NCI-H146 treated with DMSO at 0.1 percent for 48 hours (cell line): ENCODE measurements around the gene CPED1.
"Not testable (repeated sequence)": the region's sequence is repeated elsewhere in the genome, so short reads cannot be mapped to it uniquely, and the experiment has no call there.

Experiments
- DNase-seq: peaks from one replicate; lab custom pipeline; 2025; ENCODE audit not compliant: unreplicated experiment; lab: John Stamatoyannopoulos, UW

Gene CPED1

DNA sequence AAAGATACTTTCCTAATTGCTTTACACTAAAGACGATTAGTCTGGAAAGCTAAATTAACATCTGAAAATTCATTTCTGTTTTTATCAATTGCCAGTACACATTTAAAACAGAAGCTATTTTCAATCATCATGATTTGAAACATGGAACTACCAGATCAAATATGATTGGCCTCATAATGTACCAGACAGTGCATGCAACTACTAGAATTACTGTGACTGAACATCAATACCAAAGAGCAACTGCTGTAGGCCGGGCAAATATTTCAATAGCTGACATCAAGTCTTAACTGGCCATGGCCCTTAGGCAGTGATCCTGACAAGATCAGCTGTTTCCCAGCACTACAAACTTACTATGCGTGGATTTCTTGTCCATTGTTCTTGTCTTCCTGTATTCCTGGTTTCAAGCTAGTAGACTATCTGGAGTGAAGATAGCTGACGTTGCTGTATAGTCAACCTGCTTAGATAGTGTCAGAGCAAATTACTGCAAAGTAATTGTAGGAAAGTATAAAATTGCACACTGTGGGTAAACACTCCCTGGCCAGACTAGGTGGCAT is 318.6 kb downstream of the CPED1 start:
- no peak for DNase-seq

DNA sequence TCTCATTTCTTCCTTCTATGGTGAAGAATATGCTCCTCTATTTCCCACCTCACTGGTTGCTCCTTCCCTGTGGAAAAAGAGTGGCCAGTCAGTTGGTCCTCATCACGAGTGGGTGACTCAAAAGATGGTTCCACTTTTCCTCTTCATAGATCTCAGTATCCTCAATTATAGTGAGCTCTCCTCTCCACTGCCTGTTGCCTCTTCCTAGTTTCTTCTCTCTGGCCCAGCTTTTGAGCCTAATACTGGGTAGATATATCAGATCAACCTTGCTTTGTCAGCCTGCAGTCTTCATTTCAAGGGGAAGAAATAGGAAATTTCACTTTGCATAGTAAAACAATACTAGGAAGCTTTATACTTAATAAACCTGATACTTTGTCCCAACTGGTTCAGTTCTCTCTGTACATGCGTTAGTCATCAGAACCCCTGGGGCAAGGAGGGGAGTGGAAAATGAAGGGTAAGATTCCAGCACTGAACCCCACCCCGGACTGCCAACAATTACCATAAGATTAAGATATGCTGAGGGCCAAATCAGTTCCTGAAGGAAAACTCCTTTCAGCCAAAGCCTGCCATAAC is 324.8 kb downstream of the CPED1 start:
- no peak for DNase-seq

- no peak for DNase-seq
Measured at GRCh38 chr7:121313793-121314676, 325.5 kb downstream of the CPED1 start.

DNA sequence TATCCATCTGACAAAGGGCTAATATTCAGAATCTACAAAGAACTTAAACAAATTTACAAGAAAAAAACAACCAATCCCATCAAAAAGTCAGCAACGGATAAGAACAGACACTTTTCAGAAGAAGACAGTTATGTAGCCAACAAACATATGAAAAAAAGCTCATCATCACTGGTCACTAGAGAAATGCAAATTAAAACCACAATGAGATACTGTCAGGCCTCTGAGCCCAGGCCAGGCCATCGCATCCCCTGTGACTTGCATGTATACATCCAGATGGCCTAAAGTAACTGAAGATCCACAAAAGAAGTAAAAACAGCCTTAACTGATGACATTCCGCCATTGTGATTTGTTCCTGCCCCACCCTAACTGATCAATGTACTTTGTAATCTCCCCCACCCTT is 326.7 kb downstream of the CPED1 start:
- not testable (repeated sequence) for DNase-seq

- peak; percentile 76 for DNase-seq
Measured at GRCh38 chr7:121322460-121322859, 333.9 kb downstream of the CPED1 start.

DNA sequence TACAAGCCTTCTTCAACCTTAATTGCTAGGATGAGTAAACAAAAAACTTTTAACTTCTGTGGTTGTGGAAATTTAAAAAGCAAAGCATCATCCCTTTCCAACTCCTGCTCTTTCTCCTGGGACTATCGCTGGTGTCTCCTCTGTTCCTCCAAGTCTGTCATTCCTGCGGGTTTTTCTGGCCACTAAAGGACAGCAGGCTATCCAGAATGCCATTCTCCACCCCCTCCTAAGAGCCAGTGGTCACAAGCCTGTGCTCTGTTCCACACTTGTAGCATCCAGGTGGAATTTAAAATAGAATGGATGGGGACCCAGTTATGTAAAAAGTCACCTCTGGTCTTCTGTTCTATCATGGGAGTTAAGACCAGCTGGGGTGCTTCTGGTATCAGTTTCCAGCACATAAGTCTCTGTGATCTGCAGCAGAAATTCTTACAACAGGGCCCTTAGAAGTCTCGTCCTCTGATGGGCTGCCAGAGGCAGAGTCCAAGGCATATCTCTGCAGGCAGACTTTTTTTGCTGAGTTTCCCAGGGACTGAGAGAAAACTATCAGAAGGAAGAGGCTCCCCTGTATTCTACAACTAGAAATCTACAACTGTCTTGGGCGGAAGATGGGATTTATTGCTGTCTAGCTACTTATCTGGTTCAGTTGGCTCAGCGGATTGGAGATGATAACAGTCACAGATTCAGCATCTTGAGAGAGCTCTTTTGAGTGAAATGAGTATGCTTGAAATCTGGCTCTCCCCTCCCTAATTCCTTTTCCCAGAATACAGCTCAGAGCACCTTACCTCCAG is 335.2 kb downstream of the CPED1 start:
- no peak for DNase-seq

GRCh38 chr7:121327671-121328070 is 339.2 kb downstream of the CPED1 start:
- no peak for DNase-seq

DNA sequence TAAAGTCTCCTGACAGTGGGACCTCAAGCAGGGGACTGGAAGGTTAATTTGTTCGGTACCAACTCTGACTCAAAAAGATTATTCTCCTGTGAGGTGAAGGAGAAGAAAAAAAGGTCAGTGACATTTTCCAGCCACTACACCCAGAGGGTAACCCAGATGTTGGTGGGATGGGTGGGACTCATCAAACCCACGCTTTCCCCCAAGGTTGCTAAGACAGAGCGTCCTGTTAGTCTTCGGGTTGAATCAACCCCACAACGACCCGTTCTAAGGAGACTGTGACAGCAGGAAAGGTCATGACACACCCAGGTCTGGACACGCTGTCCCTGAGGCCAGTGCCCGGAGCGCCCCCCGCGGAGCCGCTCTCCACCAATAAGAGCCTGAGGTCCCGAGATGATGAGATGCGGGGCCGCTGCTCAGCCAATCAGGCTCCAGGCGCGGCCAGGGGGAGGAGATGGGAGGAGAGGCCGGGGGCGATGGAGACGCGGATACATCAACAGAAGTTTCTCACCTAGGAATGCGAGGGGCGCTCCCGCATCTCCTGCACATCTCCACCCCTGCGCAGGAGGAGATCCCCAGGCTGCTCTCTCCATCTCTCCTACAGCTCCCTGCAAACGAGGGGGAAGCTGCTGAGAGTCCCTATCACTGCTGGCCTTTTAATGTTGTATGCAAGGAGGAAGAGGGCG is 340.1 kb downstream of the CPED1 start, which contains the start of gene WNT16:
Gene WNT16 (plus strand): TSS at position 493 of the 683 bp plus-strand sequence. CDS start 293 bp downstream, outside the sequence.
- DNase-seq: no peak

- no peak for DNase-seq
Measured at GRCh38 chr7:121329191-121330052, 340.9 kb downstream of the CPED1 start.

DNA sequence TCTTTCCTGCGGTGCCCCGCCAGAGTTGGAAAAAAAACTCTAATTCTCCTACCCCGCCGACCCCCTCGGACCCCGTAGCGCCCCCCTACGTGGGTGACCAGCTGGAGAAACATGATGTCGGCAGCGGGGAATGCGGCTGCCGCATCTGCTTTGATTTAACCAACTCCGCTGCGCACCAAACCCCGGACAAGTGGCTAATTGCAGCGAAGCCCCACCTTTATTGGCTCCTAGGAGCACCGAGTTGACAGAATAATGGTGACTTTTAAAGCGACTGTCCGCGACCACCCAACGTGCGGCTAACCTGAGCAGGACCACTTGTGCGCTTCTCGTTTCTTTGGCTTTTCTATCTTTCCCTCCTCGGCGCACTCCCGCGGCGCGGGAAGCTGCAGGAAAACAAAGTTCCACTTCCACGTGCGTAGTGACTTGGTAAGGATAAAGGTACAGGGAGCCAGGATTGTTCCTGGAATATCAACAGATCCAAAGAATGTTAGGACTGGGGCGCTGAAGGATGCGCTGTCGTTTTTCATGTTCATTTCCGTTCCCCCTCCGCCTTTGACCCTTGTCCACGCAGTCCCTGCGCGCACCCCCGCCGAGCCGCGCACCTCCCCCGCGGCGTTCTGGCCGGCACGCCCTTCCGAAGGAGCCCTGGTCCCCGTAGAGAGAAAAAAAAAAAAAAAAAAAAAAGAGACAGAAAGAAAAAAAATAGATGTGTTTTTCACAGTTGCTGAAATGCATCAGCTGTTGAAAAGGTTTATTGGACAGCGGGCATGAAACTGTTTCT is 341.7 kb downstream of the CPED1 start:
- peak; percentile 37 for DNase-seq

DNA sequence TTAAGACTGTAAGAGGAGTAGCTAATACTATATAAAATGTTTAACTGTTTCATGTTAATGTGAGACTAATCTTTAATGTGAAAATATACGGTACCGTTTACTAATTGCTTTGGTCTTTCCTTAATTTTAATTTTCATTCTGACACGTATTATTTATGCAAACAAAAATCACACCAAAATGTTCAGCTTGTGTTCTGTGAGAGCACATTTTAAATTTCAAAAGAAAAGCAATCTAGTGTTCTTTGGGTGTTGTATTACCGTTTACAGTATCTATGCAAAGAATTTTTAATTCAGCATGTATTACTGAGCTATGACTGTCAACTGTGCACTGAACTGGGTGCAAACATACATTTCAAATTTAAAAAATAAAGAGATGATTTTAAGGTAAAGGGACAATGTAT is 342.5 kb downstream of the CPED1 start:
- DNase-seq: no peak

DNA sequence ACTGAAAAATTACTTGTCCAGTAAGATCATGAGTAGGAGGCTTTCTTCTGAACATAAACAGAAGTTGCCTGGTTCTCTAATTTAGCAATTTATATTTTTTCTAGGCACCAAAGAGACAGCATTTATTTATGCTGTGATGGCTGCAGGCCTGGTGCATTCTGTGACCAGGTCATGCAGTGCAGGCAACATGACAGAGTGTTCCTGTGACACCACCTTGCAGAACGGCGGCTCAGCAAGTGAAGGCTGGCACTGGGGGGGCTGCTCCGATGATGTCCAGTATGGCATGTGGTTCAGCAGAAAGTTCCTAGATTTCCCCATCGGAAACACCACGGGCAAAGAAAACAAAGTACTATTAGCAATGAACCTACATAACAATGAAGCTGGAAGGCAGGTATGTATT is 343.1 kb downstream of the CPED1 start:
- no peak for DNase-seq

GRCh38 chr7:121334376-121334775 is 345.9 kb downstream of the CPED1 start:
- no peak for DNase-seq

- no peak for DNase-seq
Measured at GRCh38 chr7:121334875-121335648, 346.6 kb downstream of the CPED1 start.

DNA sequence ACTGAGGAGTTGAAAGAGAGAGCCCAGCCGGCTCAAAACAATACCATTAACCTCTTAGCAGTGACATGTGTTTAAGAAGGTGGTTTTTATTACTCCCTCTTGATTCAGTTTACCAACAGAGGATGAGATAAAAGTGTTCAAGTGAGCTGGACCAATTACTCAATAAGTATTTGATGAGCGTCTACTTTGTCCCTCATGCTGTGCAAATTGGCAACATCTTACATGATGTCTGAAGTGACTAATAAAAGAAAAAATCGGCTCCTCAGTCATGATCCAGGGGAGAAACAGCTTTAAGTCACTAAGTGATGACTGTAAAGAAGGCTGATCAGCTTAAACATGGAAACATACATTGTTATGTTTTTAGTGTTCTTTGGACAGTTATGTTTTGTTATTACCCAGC is 348.1 kb downstream of the CPED1 start:
- no peak for DNase-seq

DNA sequence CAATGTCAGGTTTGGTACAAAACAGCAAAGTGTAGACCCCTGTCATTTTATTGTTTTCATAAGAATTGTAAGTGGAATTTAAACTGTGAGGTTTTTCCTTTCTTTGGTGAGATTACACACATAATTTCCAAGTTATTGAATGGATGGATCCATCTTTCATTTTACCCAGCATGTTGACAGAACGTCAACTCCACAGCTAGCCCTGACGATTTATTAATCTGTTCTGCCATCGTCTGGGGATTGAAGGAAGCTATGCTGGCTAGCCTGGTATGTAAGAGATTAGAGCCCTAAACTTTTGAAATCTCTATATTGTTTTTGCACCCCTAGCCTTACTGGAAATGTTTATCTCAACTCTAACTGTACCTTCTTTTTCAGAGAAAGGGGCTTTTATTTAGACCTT is 348.9 kb downstream of the CPED1 start:
- peak; percentile 24 for DNase-seq

DNA sequence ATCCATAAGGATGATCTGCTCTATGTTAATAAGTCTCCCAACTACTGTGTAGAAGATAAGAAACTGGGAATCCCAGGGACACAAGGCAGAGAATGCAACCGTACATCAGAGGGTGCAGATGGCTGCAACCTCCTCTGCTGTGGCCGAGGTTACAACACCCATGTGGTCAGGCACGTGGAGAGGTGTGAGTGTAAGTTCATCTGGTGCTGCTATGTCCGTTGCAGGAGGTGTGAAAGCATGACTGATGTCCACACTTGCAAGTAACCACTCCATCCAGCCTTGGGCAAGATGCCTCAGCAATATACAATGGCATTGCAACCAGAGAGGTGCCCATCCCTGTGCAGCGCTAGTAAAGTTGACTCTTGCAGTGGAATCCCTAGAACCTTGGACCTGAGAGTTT is 350.6 kb downstream of the CPED1 start:
- no peak for DNase-seq

- no peak for DNase-seq
Measured at GRCh38 chr7:121341933-121342332, 353.4 kb downstream of the CPED1 start.
